NCI-H2029 (cell line): ENCODE data around the gene TBC1D16.

ENCODE experiments used
- DNase-seq: peaks from one replicate; lab custom pipeline; 2025; lab: John Stamatoyannopoulos, UW

Gene TBC1D16

GRCh38 chr17:80051681-80052080, 16.0 kb upstream of the TBC1D16 start:
- no peak for DNase-seq

DNA sequence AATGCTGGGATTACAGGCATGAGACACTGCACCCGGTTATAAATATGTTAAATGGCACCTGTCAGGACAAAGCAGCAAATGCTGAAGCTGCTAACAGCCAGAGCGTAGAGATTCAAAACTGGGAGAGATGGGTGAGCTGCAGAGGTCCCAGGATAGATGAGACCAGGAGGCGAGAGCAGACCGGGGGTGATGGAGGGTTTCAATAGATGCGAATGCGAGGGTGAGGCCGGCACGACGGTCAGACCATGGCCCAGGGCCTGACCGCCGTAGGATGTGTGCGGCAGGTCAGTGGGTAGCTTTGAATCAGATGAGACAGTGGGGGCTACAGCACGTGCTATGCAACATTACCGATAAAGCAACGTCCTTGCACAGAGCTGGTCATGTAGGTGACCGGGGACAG, 15.0 kb upstream of the TBC1D16 start:
- no peak for DNase-seq

DNA sequence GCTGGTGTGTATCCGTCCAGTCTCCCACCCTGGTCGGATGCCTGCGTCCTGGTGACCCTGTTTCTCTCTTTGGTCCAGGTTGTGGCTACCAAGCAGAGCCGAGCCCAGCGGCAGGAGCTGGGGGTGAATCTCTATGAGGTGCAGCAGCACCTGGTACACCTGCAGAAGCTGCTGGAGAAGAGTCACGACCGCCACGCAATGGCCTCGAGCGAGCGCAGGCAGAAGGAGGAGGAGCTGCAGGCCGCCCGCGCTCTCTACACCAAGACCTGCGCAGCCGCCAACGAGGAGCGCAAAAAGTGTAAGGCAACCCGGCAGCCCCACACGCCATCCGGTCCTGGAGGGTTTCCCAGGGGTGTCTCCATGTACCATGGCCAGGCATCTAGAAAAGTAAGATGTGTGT, 14.3 kb upstream of the TBC1D16 start:
- no peak for DNase-seq

DNA sequence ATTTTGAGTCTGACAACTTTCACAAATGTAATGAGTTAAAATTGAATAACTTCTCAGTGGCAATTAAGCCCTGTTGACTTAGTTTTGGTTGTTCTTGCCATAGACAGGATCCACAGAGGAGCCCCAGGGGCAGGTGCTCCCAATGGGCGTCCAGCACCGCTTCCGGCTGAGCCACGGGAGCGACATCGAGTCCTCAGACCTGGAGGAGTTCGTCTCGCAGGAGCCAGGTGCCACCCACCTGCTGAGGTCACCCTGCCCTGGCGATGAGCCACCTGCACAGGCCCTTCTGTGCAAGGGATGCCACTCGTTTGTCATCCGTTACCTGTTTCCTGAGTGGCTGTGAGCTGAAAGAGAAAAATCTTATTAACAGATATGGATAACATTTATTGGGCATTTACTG, 11.5 kb upstream of the TBC1D16 start:
- DNase-seq: peak; percentile 91

DNA sequence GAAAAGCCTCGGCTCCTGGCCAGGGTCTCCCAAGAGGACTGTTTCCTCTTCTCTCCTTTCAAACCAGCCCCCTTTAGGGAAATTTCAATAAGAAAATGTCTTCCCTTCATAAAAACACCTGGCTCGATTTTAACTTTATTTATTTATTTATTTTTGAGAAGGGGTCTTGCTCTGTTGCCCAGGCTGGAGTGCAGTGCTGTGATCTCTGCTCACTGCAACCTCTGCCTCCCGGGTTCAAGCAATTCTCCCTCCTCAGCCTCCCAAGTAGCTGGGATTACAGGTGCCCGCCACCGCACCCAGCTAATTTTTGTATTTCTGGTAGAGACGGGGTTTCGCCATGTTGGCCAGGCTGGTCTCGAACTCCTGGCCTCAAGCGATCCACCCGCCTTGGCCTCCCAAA, 11.0 kb upstream of the TBC1D16 start:
- DNase-seq: peak; percentile 18

DNA sequence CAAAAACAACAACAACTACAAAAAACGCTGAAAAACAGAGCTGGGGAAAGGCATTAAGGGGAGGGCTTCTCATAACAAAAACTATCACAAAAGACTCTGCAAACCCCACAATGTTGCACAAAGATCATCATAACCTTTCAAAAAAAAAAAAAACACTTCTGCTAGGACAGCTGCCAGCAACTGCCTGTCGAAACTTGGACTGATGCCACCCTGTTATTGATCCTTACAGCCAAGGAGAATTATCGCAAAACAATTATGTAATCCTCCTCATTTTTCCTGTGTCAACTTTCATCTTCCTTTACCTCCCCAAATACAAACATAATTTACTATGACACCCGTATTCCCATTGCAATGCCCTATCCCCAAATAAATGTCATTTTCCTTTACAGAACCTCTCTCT, 10.0 kb upstream of the TBC1D16 start:
- peak; percentile 54 for DNase-seq

DNA sequence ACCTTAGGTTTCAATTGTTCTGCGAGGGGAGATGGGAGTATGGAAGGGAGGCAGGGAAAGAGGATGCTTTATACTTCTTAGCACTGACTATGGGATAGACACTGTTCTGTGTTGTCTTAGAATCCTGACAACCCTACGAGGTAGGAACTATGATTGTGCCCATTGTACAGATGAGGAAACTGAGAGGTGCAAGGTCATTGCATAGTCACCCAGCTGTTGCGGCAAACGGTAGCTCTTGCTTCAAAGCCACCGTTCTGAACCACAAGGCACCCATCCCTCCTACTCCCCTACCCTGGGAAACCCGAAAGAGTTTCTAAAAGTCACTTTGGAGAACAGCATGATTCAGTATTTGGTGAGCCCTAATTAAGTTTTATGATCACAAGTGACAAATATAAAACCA, 8.3 kb upstream of the TBC1D16 start:
- no peak for DNase-seq

DNA sequence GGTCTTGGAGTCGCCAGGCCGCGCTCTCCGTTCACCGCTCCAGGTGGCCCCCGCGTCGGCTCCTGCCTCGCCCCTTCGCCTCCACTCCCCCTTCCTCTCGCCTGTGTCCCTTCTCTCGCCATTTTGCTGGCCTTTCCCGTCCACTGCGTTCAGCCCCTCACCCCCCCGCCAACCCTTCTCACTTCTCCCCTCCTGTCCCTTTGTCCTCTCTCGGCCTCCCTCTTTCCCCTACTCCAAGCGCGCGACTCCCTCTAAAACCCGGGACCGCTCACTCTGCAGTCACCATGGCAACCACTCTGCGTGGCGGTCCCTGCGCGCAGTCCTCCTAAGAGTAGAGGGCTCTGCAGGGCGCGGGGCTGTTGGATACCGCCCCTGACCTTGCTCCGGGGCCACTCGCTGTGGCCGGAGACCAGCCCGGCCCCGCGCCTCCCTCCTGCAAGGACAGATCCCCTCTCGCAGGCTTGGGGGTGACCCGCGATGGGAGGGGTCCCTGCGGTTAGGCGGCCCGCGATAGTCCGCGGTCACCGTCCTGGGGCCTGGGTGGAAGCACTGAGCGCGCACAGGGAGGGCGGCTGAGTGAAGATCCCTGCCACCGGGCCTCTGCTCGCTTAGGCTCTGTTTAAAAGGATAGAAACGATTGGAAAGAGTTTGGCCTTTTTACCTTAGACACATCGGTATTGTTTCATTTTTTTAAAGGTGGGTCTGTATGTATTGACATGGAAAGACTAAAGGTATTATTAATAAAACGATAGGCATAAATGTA, 1.2 kb upstream of the TBC1D16 start:
- DNase-seq: peak; percentile 51

DNA sequence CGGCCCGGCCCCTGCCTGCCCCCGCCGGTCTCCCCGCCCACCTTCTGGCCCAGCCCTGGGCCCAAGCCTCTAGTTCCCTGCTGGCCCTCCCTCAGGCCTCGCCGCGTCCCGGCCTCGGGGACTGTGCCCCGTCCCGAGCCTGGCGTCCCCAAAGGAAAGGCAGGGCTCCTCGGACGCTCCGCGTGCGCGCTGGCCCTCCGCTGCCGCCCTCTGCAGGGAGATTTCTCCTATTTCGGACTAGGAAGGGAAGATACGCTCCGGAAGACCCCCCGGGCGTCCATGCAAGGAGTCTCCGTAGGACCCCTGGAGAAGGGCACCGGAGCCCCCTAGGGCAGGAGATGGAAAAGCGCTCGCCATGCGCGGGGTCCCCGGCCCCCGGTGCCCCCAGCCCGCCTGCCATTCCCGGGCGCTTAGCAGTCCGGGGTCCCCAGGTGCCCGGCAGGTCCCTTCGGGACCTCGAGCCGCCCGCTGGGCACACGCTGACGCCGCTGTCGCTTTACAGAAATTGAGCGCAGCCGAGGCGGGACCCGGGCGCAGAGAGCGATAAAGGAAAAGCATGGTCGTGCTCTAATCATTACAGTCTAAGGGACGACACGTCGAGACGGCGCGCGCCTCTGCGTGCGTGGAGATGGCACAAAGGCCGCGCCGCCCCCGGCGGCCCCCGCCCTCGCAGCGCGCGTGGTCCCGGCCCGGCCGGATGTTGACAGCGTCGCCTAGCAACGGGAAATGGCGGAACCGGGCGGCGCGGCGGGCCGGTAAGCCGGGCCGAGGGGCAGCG, 454 bp upstream of the TBC1D16 start, which contains the start of gene CCDC40:
CCDC40 (plus strand) TSS at position 706 of the 778 bp plus-strand sequence; CDS start at position 727, 21 bp downstream.
- DNase-seq: peak; percentile 78

- DNase-seq: no peak
Observed at GRCh38 chr17:80034791-80035686, 633 bp downstream of the TBC1D16 start.

DNA sequence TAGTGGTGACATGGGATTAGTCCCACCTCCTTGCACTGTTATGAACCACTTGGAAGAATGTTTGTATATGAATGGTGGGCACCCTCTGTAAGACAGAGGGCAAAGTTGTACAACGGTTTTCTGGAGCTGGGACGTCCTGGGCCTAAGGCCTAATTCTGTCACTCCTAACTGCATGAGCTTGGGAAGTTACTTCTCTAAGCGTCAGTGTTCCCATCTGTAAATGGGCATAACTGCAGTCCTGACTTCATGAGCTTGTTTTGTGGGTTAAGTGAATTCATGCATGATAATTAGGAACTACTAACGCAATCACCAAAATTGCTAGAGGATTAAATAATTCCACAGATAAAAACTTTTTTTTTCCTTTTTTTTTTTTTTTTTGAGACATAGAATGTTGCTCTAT, 1.8 kb downstream of the TBC1D16 start:
- no peak for DNase-seq

DNA sequence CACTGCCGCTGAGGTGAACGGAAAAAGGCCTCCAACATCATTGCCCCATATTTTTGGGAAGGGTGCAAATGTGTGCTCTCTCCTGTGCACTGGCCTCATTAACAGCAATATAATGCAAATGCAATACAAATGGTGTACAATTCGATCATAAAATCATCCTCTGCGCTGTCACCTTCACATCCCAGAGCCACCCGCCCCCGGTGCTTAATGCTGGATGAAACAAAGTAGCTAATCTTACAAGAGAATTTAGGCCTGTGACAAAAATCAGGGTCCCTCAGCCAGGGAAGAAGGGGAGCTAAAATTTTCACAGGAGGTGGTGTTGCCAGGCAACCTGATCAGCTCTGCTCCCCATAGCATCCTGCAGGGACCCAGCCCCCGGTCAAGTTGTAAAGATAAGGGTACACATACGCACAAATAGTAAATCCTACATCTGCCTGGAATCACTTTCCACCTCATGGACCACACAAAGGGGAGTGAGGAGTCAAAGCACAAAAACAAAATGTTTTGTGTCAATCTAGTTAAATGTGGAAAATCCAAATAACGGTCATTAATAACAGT, 3.0 kb downstream of the TBC1D16 start:
- DNase-seq: no peak

DNA sequence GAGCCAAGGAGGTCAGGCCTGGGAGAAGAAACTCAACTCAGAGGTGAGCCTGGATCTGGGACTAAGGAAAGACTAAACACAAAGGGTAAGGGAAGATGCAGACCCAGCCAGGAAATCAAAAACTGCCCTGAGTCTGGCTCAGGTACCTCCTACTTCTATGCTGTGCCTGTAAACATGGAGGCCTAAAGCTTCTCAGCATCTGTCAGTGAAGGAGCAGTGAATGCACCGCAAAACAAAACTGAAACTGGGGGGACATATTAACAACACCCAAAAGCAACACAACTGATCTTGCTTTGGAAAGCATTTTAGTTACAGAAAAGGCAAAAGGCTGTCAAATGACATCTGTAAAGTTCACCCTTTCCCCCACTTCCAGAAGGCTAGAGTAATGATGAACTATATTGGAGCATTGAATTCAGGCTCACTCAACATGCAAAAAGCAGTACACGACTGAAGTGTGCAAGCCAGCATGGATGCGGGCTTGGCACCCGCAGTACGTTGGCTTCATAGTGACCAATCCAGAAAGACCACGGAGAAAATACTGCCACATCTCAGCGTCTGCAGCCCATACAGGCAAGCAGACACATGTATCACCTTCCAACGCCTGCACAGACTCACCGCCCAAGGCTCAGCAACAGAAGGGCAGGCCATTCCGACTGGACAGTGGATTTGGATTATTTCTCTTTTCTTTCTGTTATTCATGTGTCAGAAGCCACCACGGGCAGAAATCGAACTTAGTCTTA, 3.8 kb downstream of the TBC1D16 start:
- no peak for DNase-seq

GRCh38 chr17:80030730-80031410, 4.8 kb downstream of the TBC1D16 start:
- DNase-seq: peak; percentile 90

DNA sequence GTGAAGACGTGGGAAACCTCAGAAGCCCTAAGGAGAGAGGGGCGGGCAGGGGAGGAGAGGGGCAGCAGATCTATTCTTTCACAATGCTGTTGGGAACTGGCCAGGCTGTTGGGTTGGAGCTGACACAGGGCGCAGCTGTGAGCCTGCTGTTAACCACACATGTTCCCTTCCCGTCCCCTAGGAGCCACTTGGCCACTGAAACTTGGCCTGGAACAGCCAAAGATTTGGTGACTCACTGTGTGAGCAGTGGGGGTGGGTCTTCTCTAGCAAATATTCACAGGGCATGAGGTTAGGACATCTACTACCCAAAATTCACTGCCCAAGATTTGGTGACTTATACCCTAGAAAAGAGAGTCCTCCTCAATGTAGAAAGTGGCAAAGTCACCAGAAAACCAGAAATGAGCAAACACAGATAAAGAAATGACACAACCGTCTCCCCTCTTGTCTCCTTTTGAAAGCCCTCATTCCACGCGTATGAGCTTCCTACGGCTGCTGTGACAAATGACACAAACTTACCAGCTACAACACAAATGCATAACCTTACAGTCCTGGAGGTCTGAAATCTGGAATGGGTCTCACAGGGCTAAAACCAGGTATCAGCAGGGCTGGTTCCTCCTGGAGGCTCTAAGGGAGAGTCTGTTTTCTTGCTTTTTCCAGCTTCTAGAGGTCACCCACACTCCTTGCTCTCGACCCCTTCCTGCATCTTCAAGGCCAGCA, 6.3 kb downstream of the TBC1D16 start:
- peak; percentile 74 for DNase-seq

- peak; percentile 48 for DNase-seq
Observed at GRCh38 chr17:80028030-80028429, 7.6 kb downstream of the TBC1D16 start.

DNA sequence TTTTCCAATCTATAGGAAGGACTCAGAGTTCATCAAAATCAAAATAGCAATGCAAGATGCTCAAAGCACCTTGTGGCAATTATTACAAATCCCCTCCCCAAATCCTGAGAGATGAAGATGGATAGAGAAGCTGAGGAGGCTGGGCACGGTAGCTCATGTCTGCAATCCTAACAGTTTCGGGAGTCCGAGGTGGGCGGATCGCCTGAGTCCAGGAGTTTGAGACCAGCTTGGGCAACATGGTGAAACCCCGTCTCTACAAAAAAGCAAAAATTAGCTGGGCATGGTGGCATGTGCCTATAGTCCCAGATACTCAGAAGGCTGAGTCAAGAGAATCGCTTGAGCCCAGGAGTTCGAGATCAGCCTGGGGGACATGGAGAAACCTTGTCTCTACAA, 8.6 kb downstream of the TBC1D16 start:
- DNase-seq: no peak

- peak; percentile 86 for DNase-seq
Observed at GRCh38 chr17:80026359-80027042, 9.2 kb downstream of the TBC1D16 start.

- DNase-seq: peak; percentile 64
Observed at GRCh38 chr17:80025796-80026195, 9.9 kb downstream of the TBC1D16 start.
